COLO668 (cell line): ENCODE data around the gene TM4SF20.

Source experiments
- DNase-seq: peaks from one replicate; lab custom pipeline; 2025; ENCODE audit not compliant: unreplicated experiment; lab: John Stamatoyannopoulos, UW

TM4SF20 gene, protein sequence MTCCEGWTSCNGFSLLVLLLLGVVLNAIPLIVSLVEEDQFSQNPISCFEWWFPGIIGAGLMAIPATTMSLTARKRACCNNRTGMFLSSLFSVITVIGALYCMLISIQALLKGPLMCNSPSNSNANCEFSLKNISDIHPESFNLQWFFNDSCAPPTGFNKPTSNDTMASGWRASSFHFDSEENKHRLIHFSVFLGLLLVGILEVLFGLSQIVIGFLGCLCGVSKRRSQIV

DNA sequence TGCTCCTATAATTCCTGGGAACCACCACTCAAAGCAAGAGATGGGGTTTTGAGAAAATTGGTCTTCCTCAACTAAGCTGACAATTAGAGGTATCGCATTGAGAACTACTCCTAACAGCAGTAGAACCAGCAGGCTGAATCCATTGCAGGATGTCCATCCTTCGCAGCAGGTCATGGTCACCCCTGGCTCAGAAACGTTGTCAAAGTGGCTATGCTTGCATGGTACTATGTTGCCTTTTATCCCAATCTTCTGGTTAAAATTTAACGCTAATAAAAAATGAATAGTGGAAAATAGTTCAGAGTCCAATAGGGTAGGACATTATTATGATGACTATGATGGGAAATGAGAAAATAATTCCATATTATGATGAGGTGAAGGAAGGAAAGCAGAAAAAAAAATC, at the start of gene TM4SF20:
TSS of gene TM4SF20 (minus strand) at position 212 of the 400 bp plus-strand sequence. CDS start at position 174, 38 bp downstream.
- no peak for DNase-seq

DNA sequence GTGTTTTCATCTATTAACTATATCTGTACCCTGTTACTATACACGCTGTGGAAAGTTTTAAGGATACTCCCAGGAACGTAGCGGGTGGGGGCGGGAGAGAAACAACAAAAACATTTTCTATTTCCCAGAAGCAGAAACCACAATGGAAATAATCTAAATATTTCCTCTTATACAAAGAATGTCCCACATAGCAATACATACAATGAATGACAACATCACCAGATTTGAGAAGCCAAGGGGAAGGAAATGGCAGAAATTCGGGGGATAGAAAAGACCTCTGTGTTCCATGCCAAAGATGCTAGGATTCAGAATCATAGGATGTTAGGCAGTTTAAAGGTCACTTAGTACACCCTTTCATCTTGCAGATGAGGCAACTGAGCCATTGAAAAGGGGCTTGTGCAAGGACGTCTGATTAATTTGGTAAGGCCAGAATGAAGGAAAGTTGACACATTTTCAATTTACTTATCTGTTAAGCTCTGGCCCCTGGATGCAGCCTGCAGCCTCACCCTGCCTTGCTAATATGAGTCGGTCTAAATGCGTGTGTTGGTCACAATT, 49.7 kb upstream of the TM4SF20 start:
- no peak for DNase-seq

- no peak for DNase-seq
Measured at GRCh38 chr2:227423656-227424499, 44.8 kb upstream of the TM4SF20 start.

DNA sequence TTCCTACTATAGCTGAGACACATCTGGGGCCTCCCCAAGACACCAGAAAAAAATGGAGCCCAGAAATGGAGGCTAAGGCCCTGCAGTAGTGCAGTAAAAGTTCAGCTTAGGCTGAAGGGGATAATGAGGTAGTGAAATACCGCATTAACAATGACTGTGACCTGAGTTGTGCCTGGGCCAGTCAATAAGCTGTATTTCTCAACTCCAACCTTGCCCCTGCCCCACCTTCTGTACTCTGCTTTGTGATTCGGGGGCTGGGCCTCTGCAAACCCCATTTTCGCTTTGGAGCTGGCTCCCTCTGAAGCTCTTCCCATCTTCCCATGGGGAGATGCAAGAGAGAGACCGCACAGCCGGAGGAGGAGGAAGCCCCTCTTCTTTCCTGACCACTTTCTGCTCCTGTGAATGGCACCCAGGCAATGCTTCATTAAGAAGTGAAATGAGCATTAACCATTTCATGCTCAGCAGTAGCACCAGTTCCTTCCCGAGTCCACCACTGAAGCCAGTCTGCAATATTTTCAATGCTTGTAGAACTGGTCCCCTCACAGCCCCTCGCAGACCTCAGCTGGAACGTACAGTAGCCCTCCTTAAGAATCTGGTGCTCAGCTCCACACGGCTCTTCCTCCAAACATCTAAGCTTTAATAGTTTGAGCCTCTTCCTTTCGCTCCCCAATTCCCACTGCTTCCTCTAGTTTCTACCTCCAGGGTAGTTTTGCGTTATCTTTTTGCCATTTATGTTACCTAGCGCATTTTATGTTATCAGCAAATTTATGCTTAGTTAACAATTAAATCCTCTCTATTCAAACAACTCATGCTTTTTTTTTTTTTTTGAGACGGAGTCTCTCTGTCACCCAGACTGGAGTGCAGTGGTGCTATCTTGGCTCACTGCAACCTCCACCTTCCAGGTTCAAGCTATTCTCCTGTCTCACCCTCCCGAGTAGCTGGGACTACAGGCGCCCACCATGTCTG, 41.3 kb upstream of the TM4SF20 start:
- no peak for DNase-seq

GRCh38 chr2:227416701-227417100, 37.6 kb upstream of the TM4SF20 start:
- DNase-seq = no peak

- no peak for DNase-seq
Measured at GRCh38 chr2:227415538-227416424, 36.7 kb upstream of the TM4SF20 start.

DNA sequence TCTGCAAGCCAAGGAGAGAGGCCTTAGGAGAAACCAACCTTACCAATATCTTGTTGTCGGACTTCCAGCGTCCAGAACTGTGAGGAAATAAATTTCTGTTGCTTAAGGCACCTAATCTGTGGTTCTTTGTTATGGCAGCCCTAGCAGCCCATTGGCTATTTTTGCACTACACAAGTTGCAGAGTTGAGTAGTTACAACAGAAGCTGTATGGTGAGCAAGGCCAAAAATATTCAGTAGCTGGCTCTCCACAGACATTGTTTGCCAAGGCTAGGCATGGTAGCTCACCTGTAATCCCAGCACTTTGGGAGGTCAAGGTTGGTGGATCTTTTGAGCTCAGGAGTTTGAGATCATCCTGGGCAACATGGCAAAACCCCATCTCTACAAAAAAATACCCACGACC, 35.7 kb upstream of the TM4SF20 start:
- no peak for DNase-seq

DNA sequence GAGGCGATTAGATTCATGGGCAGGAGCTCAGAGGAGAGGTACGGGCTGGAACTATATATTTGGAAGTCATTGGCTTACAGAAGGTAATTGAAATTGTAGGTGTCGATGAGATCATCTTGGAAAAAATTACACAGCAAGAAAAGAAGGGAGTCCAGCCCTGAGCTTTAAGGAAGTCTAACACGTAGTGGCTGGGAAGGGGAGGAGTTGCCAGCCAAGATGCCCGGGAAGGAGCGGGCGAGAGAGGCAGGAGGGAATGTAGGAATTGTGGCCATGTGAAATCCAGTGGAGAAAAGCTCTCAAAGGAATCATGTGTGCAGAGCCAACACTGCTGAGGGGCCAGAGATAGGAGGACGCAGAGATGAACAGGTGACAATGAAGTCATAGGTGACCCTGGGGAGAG, 34.3 kb upstream of the TM4SF20 start:
- no peak for DNase-seq

DNA sequence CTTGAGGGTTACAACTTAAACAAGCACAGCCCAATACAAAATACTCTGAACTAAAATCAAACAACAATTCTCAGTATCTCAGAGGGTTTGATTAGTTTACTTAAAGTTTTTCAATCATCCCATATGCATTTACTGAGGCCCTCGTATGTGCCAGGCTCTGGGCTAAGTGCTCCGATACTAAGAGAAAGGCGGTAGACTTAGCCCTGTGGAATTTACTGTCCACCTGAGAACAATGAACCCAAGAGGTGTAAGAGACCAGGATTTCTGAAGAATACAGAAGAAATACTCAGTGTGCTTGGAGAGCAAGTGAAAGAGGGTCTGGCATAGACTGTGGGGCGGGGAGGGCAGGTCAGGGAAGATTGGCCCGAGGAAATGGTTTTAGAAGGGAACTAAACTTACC, 33.8 kb upstream of the TM4SF20 start:
- no peak for DNase-seq

DNA sequence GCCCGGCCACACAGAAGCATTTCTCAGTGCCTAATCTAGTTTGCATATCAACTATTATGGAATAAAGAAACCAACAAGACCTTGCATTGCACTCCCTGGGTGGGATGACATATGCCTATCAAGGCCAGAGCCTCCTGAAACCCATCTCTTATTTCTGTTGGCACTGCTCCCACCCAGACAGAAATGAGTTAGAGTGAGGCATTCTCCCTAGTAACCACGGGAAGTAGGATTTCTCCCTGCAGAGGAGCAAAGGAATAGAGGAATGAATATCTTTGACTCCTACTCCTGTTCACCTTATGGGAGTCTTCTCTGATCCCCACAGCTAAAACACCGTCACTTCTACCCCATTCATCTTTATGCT, 32.9 kb upstream of the TM4SF20 start:
- DNase-seq = no peak

- DNase-seq = no peak
Measured at GRCh38 chr2:227411320-227411989, 32.3 kb upstream of the TM4SF20 start.

- no peak for DNase-seq
Measured at GRCh38 chr2:227410191-227410590, 31.1 kb upstream of the TM4SF20 start.

DNA sequence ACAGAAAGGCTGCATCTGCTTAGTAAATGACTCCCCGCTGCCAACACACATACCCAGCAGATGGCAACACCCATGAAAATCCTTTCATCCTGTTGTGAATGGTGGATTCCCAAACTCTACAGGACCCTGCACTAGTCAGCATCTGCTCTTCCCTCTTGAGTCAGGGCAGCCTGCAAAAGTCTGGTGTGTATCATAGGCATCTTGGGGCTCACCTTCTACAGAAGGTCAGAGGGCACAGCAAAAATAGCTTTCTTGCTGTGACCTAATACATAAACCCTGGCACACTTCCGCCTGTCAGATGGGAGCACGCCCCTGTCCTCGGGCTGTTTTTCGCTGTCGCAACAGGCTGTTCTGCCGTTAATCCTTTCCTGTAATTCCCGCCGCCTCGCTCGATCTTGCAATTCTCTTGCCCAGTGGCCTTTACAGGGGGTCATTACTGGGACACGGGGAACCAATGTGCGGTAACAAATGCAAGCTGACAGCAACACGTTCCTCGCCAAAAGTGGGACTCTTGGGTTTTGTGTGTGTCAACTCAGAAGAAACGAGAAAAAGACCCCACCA, 28.6 kb upstream of the TM4SF20 start:
- no peak for DNase-seq

- DNase-seq = peak; percentile 55
Measured at GRCh38 chr2:227406177-227407031, 27.3 kb upstream of the TM4SF20 start.

GRCh38 chr2:227404585-227405271, 25.6 kb upstream of the TM4SF20 start:
- DNase-seq = no peak

GRCh38 chr2:227402959-227403358, 23.9 kb upstream of the TM4SF20 start:
- no peak for DNase-seq

GRCh38 chr2:227402321-227402720, 23.2 kb upstream of the TM4SF20 start:
- no peak for DNase-seq

GRCh38 chr2:227401550-227401949, 22.4 kb upstream of the TM4SF20 start:
- DNase-seq = no peak
